GM19452 (cell line): ENCODE measurements around the gene RNF169.

Experiments used
- ATAC-seq: cut with Tn5 transposase; IDR thresholded peaks from one replicate; pipeline ENCODE4 v1.9.1; 2021; ENCODE audit not compliant: unreplicated experiment

RNF169 gene

GRCh38 chr11:74866557-74866956 lies 117.9 kb downstream of the RNF169 start:
- ATAC-seq, result no peak

- no peak for ATAC-seq
Observed at GRCh38 chr11:74870485-74870884, 121.8 kb downstream of the RNF169 start.

- ATAC-seq, result no peak
Observed at GRCh38 chr11:74871037-74871436, 122.4 kb downstream of the RNF169 start.

GRCh38 chr11:74877132-74877531 lies 128.5 kb downstream of the RNF169 start:
- no peak for ATAC-seq
